Omental fat pad (tissue), 4 donors: ENCODE measurements around the gene HYI. TPM values are rescaled to one million over a fixed set of nuclear protein-coding genes. Genes with fewer than 3 reads are reported as not detected.

ENCODE experiments used
- ATAC-seq: fragments of 150-250 bp; one replicate; pipeline ENCODE4 v1.9.1; 2016; ENCODE audit warnings: mild to moderate bottlenecking, moderate library complexity; ENCODE audit not compliant: low FRiP score
- DNase-seq: peaks from one replicate; pipeline ENCODE4 v3.0.0-alpha.2; 2019; ENCODE audit warnings: low spot score
- total RNA-seq, 4 donors: library from RNA; depleted of rRNA; stranded (reverse); fragments of >200 nt; gene quantifications; one replicate each; pipeline ENCODE4 v1.1.0, GENCODE V29; 2016
- TF ChIP-seq, protein P1 (sequence below), 3 donors: fragments of 450-650 bp; IDR thresholded peaks; one replicate each; pipeline ENCODE4 v1.5.1; 2016 to 2017; ENCODE audit warnings: antibody characterized with exemption in 3 of 3, mild to moderate bottlenecking in 3 of 3, moderate library complexity in 2 of 3

HYI gene
- total RNA-seq, 4 donors from 2014 or later = 39.5 to 59.0 (median 53.2) TPM

DNA sequence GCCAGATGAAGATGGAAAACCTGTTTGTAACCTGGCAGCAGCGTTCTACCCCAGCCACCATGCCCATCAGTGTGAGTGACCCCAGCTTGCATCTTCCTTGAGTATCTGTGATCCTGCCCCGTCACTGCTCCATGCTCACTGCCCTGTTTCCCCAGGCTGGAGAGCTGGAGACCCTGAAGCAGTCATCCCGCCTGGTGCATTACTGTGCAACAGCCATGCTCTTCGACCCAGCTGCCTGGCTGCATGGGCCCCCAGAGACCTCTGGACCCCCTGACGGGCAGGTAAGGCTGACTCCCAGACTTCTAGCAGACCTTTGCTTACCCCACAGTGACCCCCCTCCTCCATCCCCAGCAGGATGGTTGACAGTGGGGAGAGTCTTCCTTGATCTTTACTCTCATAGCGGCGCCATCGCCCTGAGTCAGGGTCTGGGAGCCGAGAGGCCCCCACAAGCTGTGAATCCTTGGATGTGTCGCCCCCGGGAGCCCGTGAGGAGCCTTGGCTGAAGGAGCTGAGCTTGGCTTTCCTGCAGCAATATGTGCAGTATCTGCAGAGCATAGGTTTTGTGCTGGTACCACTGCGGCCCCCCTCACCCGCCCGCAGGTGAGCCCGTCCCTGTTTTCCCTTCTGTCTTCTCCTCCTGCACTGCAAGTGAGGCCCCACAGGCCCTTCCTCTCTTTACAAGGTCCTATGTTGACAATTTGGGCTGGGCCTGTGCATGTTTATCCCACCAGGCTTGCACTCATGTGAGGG lies 10.4 kb downstream of the HYI start:
- ATAC-seq (no peak), DNase-seq (no peak)
- TF ChIP-seq, protein P1, sequence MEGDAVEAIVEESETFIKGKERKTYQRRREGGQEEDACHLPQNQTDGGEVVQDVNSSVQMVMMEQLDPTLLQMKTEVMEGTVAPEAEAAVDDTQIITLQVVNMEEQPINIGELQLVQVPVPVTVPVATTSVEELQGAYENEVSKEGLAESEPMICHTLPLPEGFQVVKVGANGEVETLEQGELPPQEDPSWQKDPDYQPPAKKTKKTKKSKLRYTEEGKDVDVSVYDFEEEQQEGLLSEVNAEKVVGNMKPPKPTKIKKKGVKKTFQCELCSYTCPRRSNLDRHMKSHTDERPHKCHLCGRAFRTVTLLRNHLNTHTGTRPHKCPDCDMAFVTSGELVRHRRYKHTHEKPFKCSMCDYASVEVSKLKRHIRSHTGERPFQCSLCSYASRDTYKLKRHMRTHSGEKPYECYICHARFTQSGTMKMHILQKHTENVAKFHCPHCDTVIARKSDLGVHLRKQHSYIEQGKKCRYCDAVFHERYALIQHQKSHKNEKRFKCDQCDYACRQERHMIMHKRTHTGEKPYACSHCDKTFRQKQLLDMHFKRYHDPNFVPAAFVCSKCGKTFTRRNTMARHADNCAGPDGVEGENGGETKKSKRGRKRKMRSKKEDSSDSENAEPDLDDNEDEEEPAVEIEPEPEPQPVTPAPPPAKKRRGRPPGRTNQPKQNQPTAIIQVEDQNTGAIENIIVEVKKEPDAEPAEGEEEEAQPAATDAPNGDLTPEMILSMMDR (IDR thresholded peaks at IDR 0.05) = no peak

DNA sequence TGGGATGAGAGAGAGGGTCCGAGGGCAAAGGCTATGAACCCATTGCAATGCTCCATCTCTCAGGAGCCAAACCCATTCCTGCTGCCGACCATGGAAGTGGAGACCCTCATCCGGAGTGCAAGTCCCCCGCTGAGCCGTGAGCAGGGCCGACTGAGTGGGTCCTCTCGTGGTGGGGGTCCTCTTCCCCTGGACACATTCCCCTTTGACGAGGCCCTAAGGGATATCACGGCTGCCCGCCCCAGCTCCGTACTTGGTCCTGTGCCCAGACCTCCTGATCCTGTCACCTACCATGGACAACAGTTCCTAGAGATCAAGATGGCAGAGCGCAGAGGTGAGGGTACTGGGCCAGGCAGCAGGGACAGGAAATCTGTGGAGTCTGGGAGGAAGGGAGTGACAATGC lies 11.0 kb downstream of the HYI start:
- ATAC-seq = no peak
- TF ChIP-seq, protein P1 (IDR thresholded peaks at IDR 0.05) = no peak
- DNase-seq = peak; percentile 16

DNA sequence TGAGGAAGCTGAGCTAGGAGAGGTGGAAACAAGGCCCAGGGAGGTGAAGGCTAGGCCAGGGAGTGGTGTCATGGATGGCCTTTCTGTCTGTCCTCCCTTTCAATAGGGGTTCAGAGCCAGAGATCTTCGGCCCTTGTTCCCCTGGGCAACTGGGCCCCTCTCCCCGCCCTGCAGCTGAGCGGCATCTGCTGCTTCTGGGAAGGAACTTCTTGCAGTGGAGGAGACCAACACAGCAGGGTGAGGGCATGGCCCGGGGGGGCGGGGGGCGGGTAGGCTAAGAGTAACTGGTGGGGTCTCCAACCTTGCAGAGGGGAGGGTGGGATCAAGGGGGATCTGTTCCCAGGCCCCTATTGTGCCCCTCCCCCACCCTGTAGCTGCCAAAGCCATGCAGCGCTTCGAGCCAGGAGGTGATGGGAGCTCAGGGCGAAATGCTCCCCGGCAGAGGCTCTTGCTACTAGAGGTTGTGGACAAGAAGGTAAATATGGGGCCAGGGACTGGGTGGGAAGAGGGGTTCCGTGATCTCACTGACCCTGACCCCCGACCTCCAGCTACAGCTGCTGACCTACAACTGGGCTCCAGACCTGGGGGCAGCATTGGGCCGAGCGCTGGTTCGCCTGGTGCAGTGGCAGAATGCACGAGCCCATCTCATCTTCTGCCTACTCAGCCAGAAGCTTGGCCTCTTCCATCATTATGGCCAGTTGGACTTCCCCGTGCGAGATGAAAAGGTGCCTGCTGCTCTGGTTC lies 11.7 kb downstream of the HYI start:
- ATAC-seq (no peak), DNase-seq (peak; percentile 20)
- TF ChIP-seq, protein P1 (IDR thresholded peaks at IDR 0.05) = no peak

DNA sequence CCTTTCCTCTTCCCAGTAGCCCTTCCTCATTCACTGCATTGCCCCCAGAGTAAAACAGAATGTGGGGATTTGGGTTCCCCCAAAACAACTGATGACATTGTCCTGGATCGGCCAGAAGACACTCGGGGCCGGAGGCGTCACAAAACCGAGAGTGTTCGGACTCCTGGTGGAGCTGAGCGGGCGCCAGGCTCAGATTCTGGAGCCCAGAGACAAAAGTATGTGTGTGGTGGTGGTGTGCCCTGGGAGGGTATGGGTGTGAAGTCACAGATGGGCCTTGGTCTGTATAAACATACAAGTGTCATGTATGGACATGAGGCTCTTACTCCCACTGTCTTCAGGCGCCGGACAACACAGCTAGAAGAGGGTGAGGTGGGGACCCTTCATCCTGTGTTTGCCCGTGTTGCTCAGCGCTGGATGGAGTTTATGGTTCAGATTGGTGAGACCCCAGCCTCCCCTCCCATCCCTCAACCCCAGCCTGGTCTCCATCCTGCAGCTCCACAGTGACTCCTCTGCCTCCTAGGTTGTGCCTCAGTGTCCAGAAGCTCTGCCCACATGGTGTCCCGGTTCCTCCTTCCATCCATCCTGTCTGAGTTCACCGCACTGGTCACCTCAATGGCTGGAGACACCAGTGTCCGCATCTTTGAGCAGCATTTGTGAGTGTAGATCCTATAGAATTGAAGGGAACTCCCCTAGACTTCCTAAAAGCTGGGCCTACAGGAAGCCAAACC lies 12.4 kb downstream of the HYI start:
- ATAC-seq (no peak), DNase-seq (no peak)
- TF ChIP-seq, protein P1 (IDR thresholded peaks at IDR 0.05) = no peak

DNA sequence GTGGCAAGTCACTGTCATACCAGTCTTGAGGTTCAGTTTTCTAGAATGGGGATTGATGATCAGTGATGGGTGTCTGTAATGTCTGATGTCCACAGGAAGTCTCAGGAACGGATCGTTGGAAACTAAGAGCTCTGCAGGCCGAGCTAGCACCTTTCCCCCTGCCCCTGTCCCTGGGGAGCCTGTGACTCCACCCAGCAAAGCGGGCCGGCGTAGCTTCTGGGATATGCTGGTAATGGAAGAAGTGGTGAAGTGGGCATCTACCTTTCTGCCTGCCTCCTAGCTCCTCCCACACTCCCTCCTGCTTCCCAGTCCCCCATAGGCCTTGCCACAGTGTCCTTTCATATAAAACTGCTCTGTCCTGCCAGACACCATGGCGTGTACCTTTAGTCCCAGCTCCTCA lies 13.4 kb downstream of the HYI start:
- no peak for ATAC-seq
- DNase-seq = no peak
- TF ChIP-seq, protein P1 (IDR thresholded peaks at IDR 0.05) = no peak

DNA sequence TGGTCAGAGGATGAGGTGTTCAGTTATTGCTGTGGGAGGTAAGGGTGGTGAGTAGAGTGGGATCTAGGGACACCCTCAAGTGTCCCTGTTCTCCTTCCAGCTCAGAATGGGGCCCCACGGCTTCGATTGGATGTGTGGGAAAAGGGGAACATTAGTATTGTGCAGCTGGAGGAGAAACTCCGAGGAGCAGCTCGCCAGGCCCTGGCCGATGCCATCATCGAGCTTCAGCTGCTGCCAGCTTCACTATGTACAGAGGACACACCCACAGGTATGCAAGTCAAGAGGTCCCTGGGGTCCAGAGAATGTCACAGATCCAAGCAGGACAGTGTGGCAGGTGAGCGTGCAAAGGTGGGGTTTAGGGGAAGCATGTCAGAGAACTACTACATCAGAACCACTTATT lies 13.9 kb downstream of the HYI start:
- DNase-seq (no peak), ATAC-seq (no peak)
- TF ChIP-seq, protein P1 (IDR thresholded peaks at IDR 0.05) = no peak
